ENCODE data around the gene TMEM176A.

Gene TMEM176A

GRCh38 chr7:150848561-150849115 is 48.1 kb downstream of the TMEM176A start:
- no peak for DNase-seq (ENCODE audit: low read depth, low spot score)

- no peak for DNase-seq (ENCODE audit: low read depth, low spot score)
Measured at GRCh38 chr7:150849204-150849775, 48.7 kb downstream of the TMEM176A start.

GRCh38 chr7:150850273-150850672 is 49.7 kb downstream of the TMEM176A start:
- DNase-seq (ENCODE audit: low read depth, low spot score): no peak

GRCh38 chr7:150851492-150852370 is 51.2 kb downstream of the TMEM176A start:
- DNase-seq (ENCODE audit: low read depth, low spot score): no peak

- no peak for DNase-seq (ENCODE audit: low read depth, low spot score)
Measured at GRCh38 chr7:150852371-150852905, 51.9 kb downstream of the TMEM176A start, which contains the start of gene AOC1. Gene AOC1 (plus strand): TSS chr7:150852517. CDS start chr7:150856471, 3,954 bp downstream.

GRCh38 chr7:150854066-150855000 is 53.8 kb downstream of the TMEM176A start:
- no peak for DNase-seq (ENCODE audit: low read depth, low spot score)

All from smooth muscle cell of the brain vasculature (primary cell).